ENCODE measurements around the gene SULT1A2.

The SULT1A2 gene

DNA sequence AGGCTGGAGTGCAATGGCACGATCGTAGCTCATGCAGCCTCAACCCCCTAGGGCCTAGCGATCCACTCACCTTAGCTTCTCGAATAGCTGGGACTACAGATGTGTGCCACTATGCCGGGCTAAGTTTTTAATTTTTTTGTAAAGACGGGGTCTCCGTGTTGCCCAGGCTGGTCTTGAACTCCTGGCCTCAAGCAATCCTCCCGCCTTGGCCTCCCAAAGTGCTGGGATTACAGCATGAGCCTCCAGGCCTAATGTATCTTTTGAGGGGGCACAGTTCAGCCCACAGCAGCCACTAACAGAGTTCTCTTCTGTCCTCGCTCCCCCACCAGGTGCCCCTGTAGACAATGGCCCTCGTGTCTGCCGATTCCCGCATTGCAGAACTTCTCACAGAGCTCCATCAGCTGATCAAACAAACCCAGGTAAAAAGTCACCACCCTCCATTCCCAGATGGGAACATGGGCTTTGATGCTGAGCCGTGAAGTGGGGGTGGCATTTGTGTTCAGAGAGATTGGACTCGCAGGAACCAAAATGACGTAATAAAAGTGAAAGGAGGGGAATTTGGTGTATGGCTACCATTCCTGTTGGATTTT, 16.0 kb downstream of the SULT1A2 start:
- H3K9me3 Mint-ChIP-seq = no peaks in the 10 kb centered on the region

DNA sequence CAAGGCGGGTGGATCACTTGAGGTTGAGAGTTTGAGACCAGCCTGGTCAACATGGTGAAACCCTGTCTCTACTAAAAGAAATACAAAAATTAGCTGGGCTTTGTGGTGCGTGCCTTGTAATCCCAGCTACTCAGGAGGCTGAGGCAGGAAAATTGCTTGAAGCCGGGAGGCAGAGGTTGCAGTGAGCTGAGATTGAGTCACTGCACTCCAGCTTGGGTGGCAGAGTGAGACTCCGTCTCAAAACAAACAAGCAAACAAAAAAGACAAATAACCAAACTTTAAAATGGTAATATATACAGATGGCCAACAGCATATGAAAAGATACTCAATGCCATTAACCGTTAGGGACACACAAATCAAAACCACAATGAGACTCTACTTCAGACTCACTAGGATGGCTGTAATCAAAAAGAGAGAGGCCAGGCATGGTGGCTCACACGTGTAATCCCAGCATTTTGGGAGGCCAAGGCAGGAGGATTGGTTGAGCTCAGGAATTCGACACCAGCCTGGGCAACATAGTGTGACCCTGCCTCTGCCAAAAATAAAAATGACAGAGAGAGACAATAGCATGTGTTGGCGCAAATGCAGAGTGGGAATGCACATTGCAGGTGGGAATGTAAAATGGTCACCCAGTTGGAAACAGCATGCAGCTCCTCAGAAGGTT, 21.3 kb downstream of the SULT1A2 start:
- no peak overlapping the region for H3K4me3 Mint-ChIP-seq
- H3K9me3 Mint-ChIP-seq = no peaks in the 10 kb centered on the region
- peaks cover 22% of the 10 kb centered on the region for H3K36me3 Mint-ChIP-seq (ENCODE audit: low read depth)
- TF ChIP-seq, protein P1, sequence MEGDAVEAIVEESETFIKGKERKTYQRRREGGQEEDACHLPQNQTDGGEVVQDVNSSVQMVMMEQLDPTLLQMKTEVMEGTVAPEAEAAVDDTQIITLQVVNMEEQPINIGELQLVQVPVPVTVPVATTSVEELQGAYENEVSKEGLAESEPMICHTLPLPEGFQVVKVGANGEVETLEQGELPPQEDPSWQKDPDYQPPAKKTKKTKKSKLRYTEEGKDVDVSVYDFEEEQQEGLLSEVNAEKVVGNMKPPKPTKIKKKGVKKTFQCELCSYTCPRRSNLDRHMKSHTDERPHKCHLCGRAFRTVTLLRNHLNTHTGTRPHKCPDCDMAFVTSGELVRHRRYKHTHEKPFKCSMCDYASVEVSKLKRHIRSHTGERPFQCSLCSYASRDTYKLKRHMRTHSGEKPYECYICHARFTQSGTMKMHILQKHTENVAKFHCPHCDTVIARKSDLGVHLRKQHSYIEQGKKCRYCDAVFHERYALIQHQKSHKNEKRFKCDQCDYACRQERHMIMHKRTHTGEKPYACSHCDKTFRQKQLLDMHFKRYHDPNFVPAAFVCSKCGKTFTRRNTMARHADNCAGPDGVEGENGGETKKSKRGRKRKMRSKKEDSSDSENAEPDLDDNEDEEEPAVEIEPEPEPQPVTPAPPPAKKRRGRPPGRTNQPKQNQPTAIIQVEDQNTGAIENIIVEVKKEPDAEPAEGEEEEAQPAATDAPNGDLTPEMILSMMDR (IDR thresholded peaks at IDR 0.05) = no peak
- H3K4me1 Mint-ChIP-seq = peaks cover 42% of the 10 kb centered on the region
- no peak for DNase-seq
- H3K27ac Mint-ChIP-seq = no peak overlapping the region
- H3K27me3 Mint-ChIP-seq (ENCODE audit: low read depth, poor library complexity) = no peaks in the 10 kb centered on the region

More for the DNA sequence above, 16.0 kb downstream of the SULT1A2 start:
- no peak overlapping the region for H3K4me3 Mint-ChIP-seq
- no peaks in the 10 kb centered on the region for H3K4me1 Mint-ChIP-seq
- TF ChIP-seq, protein P1 (IDR thresholded peaks at IDR 0.05) = no peak
- peaks cover 7% of the 10 kb centered on the region for H3K27me3 Mint-ChIP-seq (ENCODE audit: low read depth, poor library complexity)
- DNase-seq = no peak
- H3K27ac Mint-ChIP-seq = no peak overlapping the region
- peaks cover 52% of the 10 kb centered on the region for H3K36me3 Mint-ChIP-seq (ENCODE audit: low read depth)

DNA sequence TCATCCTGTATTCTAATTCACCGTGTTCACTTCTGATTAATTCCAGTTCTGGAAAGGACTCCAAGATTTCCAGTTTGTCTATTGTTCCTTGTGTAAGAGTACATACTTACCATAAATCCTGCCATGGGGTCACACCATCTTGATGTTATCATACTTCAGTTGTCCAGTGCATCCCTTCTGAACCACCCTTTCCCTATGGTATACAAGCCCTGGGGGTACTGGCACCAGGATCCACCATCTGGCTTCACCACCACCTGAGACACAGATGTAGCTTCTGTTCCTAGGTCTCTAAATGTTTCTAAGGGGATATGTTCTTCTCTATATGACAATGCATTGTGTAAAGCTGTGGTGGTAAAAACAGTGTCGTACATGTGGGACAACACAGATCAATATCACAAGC, 21.9 kb downstream of the SULT1A2 start:
- no peaks in the 10 kb centered on the region for H3K9me3 Mint-ChIP-seq
- no peaks in the 10 kb centered on the region for H3K27me3 Mint-ChIP-seq (ENCODE audit: low read depth, poor library complexity)
- no peak overlapping the region for H3K4me3 Mint-ChIP-seq

DNA sequence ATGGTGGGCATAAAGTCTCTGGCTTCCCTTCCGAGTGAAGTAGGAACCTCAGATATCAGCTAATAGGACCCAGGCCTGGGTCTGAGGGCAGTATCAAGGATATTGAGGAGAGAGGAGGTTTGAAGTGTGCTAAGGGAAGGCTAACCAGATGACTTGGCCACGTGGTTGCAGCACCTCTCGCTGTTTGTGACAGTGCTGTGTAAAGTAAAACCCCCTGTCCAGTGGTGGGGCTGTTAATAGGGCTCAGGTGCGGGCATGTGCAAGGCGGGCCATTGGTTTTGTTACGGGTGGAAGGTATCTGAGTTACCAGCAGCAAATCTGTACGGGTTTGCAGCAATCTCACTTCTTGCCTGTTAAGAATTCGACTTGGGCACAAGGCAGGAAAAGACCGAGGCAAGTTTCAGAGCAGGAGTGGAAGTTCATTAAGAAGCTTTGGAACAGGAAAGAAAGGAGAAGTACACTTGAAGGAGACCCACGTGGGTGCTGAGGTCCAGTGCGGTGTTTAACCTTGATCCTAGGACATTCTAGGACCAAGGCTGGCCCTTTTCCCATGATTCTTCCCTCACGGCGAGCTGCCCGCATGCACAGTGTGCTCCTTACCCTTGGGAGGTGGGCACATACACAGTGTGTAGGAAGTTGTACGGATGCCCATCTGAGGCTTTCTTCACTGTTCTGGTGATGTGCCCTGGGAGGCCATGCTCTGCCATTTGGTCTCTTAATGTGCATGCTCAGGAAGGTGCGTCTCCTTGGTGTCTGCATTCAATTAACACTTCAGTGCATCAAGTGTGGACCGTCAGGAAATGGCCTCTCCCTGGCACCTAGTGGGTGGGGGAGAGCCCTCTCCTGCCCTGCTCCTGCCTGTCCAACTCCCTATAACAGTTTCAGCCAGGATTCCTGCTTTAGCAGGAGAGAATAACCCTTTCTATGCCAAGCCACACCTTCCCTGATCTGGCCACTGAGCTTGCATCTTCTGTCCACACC, 22.8 kb downstream of the SULT1A2 start:
- no peak for DNase-seq
- H3K36me3 Mint-ChIP-seq (ENCODE audit: low read depth) = peaks cover 21% of the 10 kb centered on the region
- H3K27me3 Mint-ChIP-seq (ENCODE audit: low read depth, poor library complexity) = no peaks in the 10 kb centered on the region
- TF ChIP-seq, protein P1 (IDR thresholded peaks at IDR 0.05) = no peak
- no peak overlapping the region for H3K4me3 Mint-ChIP-seq
- H3K4me1 Mint-ChIP-seq = peaks cover 42% of the 10 kb centered on the region
- peak overlapping the region; percentile 96 for H3K27ac Mint-ChIP-seq
- H3K9me3 Mint-ChIP-seq = no peaks in the 10 kb centered on the region

More for the DNA sequence above, 21.9 kb downstream of the SULT1A2 start:
- TF ChIP-seq, protein P1 (IDR thresholded peaks at IDR 0.05) = no peak
- DNase-seq = no peak
- H3K27ac Mint-ChIP-seq = no peak overlapping the region
- peaks cover 42% of the 10 kb centered on the region for H3K4me1 Mint-ChIP-seq
- peaks cover 20% of the 10 kb centered on the region for H3K36me3 Mint-ChIP-seq (ENCODE audit: low read depth)

DNA sequence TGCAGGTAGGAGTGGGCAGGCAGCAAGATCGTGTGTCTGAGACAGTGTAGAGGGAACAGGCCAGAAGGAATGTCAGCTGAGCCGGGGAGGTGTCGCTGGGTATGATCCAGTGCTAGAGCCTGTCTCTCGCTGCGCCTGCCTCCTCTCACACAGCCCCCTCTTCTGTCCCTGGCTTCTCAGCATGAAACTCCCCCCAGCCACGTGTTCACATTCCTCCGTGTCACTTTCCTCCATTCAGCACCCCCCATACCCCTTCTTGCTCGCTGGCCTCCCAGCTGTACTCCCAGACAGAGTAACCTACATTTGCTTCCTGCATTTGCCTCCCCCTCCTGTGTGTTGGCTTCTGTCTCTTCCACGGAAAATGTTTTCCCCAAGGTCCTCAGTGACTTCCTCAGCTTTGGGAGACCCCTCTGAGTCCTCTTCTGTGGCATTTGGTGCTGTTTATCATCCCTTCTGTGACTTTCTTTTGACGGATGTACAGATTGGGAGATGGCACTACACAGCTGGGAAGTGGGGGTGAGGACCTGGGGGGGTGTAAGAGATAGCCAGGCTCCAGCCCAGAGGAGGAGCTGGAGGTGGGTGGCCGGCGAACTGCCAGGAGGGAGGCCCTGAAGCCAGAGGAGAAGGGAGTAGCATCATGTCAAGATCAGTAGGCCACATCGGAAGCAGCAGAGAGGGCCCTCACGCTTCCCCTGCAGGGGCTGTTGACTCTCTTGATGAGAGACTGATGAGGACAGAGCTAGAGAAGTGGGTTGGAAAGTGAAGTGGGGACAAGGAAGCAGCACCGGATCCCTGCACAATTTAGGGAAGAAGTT, 23.9 kb downstream of the SULT1A2 start:
- no peaks in the 10 kb centered on the region for H3K27me3 Mint-ChIP-seq (ENCODE audit: low read depth, poor library complexity)
- H3K4me3 Mint-ChIP-seq = peak overlapping the region; percentile 31
- DNase-seq = peak; percentile 54
- TF ChIP-seq, protein P1 (IDR thresholded peaks at IDR 0.05) = no peak
- H3K9me3 Mint-ChIP-seq = peaks cover 4% of the 10 kb centered on the region
- peaks cover 42% of the 10 kb centered on the region for H3K4me1 Mint-ChIP-seq
- H3K36me3 Mint-ChIP-seq (ENCODE audit: low read depth) = peaks cover 24% of the 10 kb centered on the region
- peak overlapping the region; percentile 96 for H3K27ac Mint-ChIP-seq

Measured in nephron progenitor cell (in vitro differentiated cells).